ENCODE results near the gene MMP15.

DNA sequence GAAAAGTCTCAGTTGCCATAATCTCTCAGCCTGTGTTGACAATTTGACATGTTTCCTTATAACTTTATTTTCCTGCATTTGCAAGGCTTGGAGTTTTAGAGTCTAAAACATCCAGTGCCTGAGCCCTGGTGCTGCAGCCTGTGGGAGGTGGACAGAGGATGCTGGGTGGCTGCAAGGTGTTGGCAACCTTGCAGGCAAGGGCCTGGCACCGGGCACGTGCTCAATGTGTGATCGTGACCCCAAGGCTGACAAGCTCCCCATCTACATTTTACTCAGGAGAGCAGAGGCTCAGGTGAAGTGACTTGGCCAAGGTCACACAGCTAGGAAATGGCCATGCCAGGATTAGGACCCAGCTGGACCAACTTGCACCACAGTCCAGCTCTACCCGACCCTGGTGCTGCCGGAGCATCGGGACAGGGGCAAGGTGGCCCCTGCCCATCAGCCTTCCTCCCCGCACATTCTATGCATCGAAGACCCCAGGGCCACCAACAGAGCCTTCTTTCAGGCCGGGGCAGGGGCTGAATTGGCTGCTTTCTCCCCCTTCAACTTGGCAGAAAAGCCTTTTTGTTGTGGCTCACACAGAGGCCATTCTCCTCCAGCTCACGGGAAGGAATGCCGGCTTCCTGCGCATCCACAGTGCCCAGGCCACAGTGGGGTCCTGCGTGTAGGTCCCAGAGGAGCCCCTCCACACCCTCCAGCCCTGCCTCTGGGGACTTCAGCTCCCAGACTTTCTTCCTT lies 23.1 kb downstream of the MMP15 start:
- TF ChIP-seq HDGF (IDR thresholded peaks at IDR 0.05; ENCODE audit: borderline replicate concordance), result no peak
- TF ChIP-seq ELF4 (IDR thresholded peaks at IDR 0.05), result no peak
- TF ChIP-seq SP1 (IDR thresholded peaks at IDR 0.05), result no peak
- TF ChIP-seq BHLHE40 (IDR thresholded peaks at IDR 0.05; ENCODE audit: borderline replicate concordance), result no peak
- no peak for TF ChIP-seq TARDBP (IDR thresholded peaks at IDR 0.05)
- TF ChIP-seq NFRKB (IDR thresholded peaks at IDR 0.05), result no peak
- TF ChIP-seq ARNT (IDR thresholded peaks at IDR 0.05), result no peak
- no peak for TF ChIP-seq L3MBTL2 (conservative IDR thresholded peaks at IDR 0.05)
- TF ChIP-seq FOXM1 (IDR thresholded peaks at IDR 0.05; ENCODE audit: borderline replicate concordance), result no peak
- no peak for TF ChIP-seq SUZ12 (IDR thresholded peaks at IDR 0.05)
